ENCODE data around the gene SLAMF6. TPM values are rescaled to one million over a fixed set of nuclear protein-coding genes. Genes with fewer than 3 reads are reported as not detected.
"Not testable (repeated sequence)": the region's sequence is repeated elsewhere in the genome, so short reads cannot be mapped to it uniquely, and the experiment has no call there.

The SLAMF6 gene
- total RNA-seq, 3 donors from 2014 or later, result 1.1 to 3.2 (median 2.6) TPM

DNA sequence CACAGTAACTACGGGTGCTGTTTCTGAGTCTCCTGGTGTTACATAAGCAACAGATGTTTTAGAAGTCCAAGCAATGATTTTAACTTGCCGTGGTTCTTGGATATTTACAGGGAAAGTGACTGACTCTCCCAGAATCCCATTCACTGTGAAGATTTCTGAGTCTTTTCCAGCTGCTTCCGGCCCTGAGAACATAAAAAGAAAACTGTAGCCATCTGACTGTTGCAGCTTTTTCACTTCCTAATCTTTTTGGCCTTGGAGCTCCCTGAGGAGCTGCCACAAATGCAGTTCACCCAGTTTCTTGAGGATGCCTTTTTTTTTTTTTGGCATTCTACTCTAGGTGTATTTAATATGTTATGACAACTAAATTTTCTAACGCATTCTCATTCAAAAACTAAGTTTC, 42.5 kb upstream of the SLAMF6 start:
- H3K27ac ChIP-seq, result no peak overlapping the region
- DNase-seq (ENCODE audit: low spot score in 2 of 2), result no peak
- H3K36me3 ChIP-seq, result no peaks in the 10 kb centered on the region
- H3K27me3 ChIP-seq, result no peaks in the 10 kb centered on the region
- peak overlapping the region in 1 of 3 donors; percentile 10 for H3K4me3 ChIP-seq
- no peaks in the 10 kb centered on the region for H3K4me1 ChIP-seq
- intact Hi-C loops (cut with DNase I; ENCODE audit: low total_unique reads), result no loop called here
- TF ChIP-seq, protein P1, sequence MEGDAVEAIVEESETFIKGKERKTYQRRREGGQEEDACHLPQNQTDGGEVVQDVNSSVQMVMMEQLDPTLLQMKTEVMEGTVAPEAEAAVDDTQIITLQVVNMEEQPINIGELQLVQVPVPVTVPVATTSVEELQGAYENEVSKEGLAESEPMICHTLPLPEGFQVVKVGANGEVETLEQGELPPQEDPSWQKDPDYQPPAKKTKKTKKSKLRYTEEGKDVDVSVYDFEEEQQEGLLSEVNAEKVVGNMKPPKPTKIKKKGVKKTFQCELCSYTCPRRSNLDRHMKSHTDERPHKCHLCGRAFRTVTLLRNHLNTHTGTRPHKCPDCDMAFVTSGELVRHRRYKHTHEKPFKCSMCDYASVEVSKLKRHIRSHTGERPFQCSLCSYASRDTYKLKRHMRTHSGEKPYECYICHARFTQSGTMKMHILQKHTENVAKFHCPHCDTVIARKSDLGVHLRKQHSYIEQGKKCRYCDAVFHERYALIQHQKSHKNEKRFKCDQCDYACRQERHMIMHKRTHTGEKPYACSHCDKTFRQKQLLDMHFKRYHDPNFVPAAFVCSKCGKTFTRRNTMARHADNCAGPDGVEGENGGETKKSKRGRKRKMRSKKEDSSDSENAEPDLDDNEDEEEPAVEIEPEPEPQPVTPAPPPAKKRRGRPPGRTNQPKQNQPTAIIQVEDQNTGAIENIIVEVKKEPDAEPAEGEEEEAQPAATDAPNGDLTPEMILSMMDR (IDR thresholded peaks at IDR 0.05), result no peak
- no peak for TF ChIP-seq POLR2A (IDR thresholded peaks at IDR 0.05)
- no peak for TF ChIP-seq POLR2AphosphoS5 (IDR thresholded peaks at IDR 0.05)
- peaks cover 0 to 15% of the 10 kb centered on the region in 2 donors for H3K9me3 ChIP-seq

DNA sequence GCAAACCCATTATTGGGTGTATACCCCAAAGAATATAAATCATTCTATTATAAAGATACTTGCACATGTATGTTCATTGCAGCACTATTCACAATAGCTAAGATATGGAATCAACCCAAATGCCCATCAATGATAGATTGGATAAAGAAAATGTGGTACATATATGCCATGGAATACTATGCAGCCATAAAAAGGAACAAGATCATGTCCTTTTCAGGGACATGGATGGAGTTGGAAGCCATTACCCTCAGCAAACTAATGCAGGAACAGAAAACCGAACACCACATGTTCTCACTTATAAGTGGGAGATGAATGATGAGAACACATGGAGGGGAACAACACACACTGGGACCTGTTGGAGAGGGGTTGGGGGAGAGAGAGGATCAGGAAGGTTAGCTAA, 40.2 kb upstream of the SLAMF6 start:
- H3K27ac ChIP-seq; DNase-seq (ENCODE audit: low spot score in 2 of 2); H3K36me3 ChIP-seq; H3K4me1 ChIP-seq; H3K27me3 ChIP-seq; H3K4me3 ChIP-seq; intact Hi-C loops (cut with DNase I; ENCODE audit: low total_unique reads): not testable (repeated sequence)
- peaks cover 0 to 15% of the 10 kb centered on the region in 2 donors for H3K9me3 ChIP-seq

GRCh38 chr1:160562745-160563144, 39.7 kb upstream of the SLAMF6 start:
- H3K4me1 ChIP-seq; intact Hi-C loops (cut with DNase I; ENCODE audit: low total_unique reads); H3K4me3 ChIP-seq; DNase-seq (ENCODE audit: low spot score in 2 of 2); H3K36me3 ChIP-seq; H3K27ac ChIP-seq; H3K27me3 ChIP-seq: not testable (repeated sequence)
- peaks cover 0 to 15% of the 10 kb centered on the region in 2 donors for H3K9me3 ChIP-seq

DNA sequence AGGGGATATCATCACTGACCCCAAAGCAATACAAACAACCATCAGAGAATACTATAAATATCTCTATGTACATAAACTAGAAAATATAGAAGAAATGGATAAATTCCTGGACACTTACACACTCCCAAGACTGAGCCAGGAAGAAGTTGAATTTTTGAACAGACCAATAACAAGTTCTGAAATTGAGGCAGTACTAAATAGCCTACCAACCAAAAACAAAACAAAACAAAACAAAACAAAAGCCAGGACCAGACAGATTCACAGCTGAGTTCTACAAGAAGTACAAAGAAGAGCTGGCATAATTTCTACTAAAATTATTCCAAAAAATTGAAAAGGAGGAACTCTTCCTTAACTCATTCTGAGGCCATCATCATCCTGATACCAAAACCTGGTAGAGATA, 37.8 kb upstream of the SLAMF6 start:
- intact Hi-C loops (cut with DNase I; ENCODE audit: low total_unique reads), result no loop called here
- Histone ChIP-seq H3K4me1 (no peaks in the 10 kb centered on the region), H3K4me3 (no peak overlapping the region), H3K9me3 (peaks cover 0 to 15% of the 10 kb centered on the region in 2 donors), H3K36me3 (no peaks in the 10 kb centered on the region), H3K27ac (no peak overlapping the region), H3K27me3 (peaks cover 0 to 3% of the 10 kb centered on the region in 2 donors)
- TF ChIP-seq, protein P1 (IDR thresholded peaks at IDR 0.05), result no peak
- no peak for TF ChIP-seq POLR2A (IDR thresholded peaks at IDR 0.05)
- no peak for TF ChIP-seq POLR2AphosphoS5 (IDR thresholded peaks at IDR 0.05)
- DNase-seq (ENCODE audit: low spot score in 2 of 2), result no peak

DNA sequence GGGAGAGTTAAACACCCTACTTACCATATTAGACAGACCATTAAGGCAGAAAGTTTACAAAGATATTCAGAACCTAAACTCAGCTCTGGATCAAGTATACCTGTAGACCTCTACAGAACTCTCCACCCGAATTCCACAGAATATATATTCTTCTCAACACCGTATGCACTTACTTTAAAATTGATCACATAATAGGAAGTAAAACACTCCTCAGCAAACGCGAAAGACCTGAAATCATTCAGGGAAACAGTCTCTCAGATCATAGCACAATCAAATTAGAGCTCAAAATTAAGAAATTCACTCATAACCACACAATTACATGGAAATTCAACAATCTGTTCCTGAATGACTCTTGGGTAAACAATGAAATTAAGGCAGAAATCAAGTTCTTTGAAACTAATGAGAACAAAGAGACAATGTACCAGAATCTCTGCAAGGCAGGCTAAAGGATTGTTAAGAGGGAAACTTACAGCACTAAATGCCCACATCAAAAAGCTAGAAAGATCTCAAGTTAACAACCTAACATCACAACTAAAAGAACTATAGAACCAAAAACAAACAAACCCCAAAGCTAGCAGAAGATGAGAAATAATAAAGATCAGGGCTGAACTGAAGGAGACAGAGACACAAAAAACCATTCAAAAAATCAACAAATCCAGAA, 37.1 kb upstream of the SLAMF6 start:
- H3K4me3 ChIP-seq, result no peak overlapping the region
- no peaks in the 10 kb centered on the region for H3K4me1 ChIP-seq
- no peak for DNase-seq (ENCODE audit: low spot score in 2 of 2)
- peaks cover 0 to 3% of the 10 kb centered on the region in 2 donors for H3K27me3 ChIP-seq
- TF ChIP-seq, protein P1 (IDR thresholded peaks at IDR 0.05), result no peak
- TF ChIP-seq POLR2AphosphoS5 (IDR thresholded peaks at IDR 0.05), result no peak
- no peak for TF ChIP-seq POLR2A (IDR thresholded peaks at IDR 0.05)
- no peaks in the 10 kb centered on the region for H3K36me3 ChIP-seq
- no peak overlapping the region for H3K27ac ChIP-seq
- intact Hi-C loops (cut with DNase I; ENCODE audit: low total_unique reads), result no loop called here
- peaks cover 0 to 15% of the 10 kb centered on the region in 2 donors for H3K9me3 ChIP-seq

DNA sequence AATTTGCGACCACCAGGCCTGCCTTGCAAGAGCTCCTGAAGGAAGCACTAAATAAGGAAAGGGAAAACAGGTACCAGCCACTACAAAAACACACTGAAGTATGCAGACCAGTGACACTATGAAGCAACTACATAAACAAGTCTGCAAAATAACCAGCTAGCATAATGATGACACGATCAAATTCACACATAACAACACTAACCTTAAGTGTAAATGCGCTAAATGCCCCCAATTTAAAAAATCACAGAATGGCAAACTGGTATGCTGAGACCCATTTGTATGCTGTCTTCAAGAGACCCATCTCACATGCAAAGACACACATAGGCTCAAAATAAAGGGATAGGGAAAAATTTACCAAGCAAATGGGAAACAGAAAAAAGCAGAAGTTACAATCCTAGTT, 36.4 kb upstream of the SLAMF6 start:
- H3K4me3 ChIP-seq; intact Hi-C loops (cut with DNase I; ENCODE audit: low total_unique reads); H3K27me3 ChIP-seq; H3K4me1 ChIP-seq; DNase-seq (ENCODE audit: low spot score in 2 of 2); H3K27ac ChIP-seq; H3K36me3 ChIP-seq: not testable (repeated sequence)
- H3K9me3 ChIP-seq, result peaks cover 0 to 15% of the 10 kb centered on the region in 2 donors

All from breast epithelium (tissue), 4 donors.